ENCODE results near the gene PACRG.

DNA sequence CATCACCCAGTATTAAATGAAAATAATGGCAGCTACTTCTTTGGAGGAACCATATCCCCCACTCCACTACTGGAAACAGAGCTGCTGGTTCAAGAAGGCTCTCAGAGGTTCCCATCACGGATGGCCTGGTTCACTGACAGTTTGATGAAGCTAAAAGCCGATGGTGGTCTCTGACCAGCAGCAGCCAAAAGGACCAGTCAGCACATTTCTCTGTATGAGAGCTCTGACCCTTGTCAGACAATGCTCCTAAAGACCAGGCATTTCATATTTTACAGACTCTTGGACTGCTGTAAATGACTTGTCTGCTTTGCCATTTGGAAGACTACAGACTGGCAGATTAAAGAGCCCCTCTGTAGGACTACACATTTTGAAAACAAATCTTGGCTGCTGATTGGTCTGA, 16.8 kb upstream of the PACRG start:
- no peak for TF ChIP-seq RAD21 (IDR thresholded peaks at IDR 0.05)
- TF ChIP-seq, protein P1, sequence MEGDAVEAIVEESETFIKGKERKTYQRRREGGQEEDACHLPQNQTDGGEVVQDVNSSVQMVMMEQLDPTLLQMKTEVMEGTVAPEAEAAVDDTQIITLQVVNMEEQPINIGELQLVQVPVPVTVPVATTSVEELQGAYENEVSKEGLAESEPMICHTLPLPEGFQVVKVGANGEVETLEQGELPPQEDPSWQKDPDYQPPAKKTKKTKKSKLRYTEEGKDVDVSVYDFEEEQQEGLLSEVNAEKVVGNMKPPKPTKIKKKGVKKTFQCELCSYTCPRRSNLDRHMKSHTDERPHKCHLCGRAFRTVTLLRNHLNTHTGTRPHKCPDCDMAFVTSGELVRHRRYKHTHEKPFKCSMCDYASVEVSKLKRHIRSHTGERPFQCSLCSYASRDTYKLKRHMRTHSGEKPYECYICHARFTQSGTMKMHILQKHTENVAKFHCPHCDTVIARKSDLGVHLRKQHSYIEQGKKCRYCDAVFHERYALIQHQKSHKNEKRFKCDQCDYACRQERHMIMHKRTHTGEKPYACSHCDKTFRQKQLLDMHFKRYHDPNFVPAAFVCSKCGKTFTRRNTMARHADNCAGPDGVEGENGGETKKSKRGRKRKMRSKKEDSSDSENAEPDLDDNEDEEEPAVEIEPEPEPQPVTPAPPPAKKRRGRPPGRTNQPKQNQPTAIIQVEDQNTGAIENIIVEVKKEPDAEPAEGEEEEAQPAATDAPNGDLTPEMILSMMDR (IDR thresholded peaks at IDR 0.05; ENCODE audit: low read depth, low read length, missing input control), result no peak
- TF ChIP-seq, protein P2, sequence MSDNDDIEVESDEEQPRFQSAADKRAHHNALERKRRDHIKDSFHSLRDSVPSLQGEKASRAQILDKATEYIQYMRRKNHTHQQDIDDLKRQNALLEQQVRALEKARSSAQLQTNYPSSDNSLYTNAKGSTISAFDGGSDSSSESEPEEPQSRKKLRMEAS (IDR thresholded peaks at IDR 0.05), result no peak
- no peak for TF ChIP-seq SP1 (IDR thresholded peaks at IDR 0.05)
